ENCODE data around the gene WDR27.

GRCh38 chr6:169646906-169647567 lies 54.8 kb downstream of the WDR27 start:
- no peak for TF ChIP-seq CTCF (IDR thresholded peaks at IDR 0.05)
- no peak for TF ChIP-seq EP300 (IDR thresholded peaks at IDR 0.05)
